IPS-NIHi7 (cell line): Measurements from ENCODE around the gene FCSK.
"Not testable (repeated sequence)": the region's sequence is repeated elsewhere in the genome, so short reads cannot be mapped to it uniquely, and the experiment has no call there.

Source experiments
- DNase-seq: peaks from one replicate; pipeline ENCODE4 v3.0.0; 2012; ENCODE audit warnings: mixed read lengths; ENCODE audit errors: extremely low spot score

Gene FCSK

GRCh38 chr16:70524399-70524825, 70.0 kb downstream of the FCSK start:
- DNase-seq: not testable (repeated sequence)

GRCh38 chr16:70526403-70526802, 72.0 kb downstream of the FCSK start:
- DNase-seq: no peak

- no peak for DNase-seq
Measured at GRCh38 chr16:70527315-70527996, 73.1 kb downstream of the FCSK start.

GRCh38 chr16:70529051-70529777, 74.8 kb downstream of the FCSK start:
- no peak for DNase-seq
